ENCODE data around the gene FRMD3. TPM values are rescaled to one million over a fixed set of nuclear protein-coding genes. Genes with fewer than 3 reads are reported as not detected.

Gene FRMD3
- total RNA-seq, 2 experiments from 2014 or later, result 0.27 to 1.1 TPM

- no peak for DNase-seq
- intact Hi-C loops (cut with micrococcal nuclease), result no loop called here
- Mint-ChIP-seq H3K4me1 (ENCODE audit: low read depth) (no peaks in the 10 kb centered on the region), H3K36me3 (ENCODE audit: low read depth) (no peaks in the 10 kb centered on the region), H3K4me3 (no peak overlapping the region), H3K27me3 (no peaks in the 10 kb centered on the region), H3K27ac (no peak overlapping the region), H3K9me3 (no peaks in the 10 kb centered on the region)
- ATAC-seq, result no peak
- ChIA-PET POLR2A (no interaction called here), CTCF (interaction anchor here (1.1 to 3.2 kb wide), 4 partner anchors 9 to 254 kb away, joined by 3 to 17 read pairs (median 4); no protein-coding TSS in a partner anchor)
- TF ChIP-seq, protein P1, sequence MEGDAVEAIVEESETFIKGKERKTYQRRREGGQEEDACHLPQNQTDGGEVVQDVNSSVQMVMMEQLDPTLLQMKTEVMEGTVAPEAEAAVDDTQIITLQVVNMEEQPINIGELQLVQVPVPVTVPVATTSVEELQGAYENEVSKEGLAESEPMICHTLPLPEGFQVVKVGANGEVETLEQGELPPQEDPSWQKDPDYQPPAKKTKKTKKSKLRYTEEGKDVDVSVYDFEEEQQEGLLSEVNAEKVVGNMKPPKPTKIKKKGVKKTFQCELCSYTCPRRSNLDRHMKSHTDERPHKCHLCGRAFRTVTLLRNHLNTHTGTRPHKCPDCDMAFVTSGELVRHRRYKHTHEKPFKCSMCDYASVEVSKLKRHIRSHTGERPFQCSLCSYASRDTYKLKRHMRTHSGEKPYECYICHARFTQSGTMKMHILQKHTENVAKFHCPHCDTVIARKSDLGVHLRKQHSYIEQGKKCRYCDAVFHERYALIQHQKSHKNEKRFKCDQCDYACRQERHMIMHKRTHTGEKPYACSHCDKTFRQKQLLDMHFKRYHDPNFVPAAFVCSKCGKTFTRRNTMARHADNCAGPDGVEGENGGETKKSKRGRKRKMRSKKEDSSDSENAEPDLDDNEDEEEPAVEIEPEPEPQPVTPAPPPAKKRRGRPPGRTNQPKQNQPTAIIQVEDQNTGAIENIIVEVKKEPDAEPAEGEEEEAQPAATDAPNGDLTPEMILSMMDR (IDR thresholded peaks at IDR 0.05), result no peak
Observed at GRCh38 chr9:83342731-83343130, 195.5 kb downstream of the FRMD3 start.

DNA sequence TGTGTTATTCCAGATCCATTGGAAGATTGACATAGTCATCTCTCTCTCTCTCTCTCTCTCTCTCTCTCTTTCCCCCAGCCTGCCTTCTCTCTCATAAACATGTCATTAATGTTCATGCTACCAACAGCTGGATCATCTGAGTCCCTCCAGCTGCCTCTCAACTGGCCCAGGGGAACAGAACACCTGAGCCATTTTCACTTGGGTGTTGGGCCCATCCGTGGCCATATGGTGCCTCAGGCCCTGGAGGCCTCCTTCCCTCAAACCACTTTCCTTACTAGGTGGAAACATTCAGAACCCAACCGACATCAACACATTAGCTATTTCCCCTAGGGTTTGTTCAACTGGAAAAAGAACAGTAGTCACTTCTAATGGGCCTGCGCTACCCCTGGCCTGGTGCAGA is 196.2 kb downstream of the FRMD3 start:
- Mint-ChIP-seq H3K27me3 (no peaks in the 10 kb centered on the region), H3K36me3 (ENCODE audit: low read depth) (no peaks in the 10 kb centered on the region), H3K4me1 (ENCODE audit: low read depth) (no peaks in the 10 kb centered on the region), H3K27ac (no peak overlapping the region), H3K9me3 (no peaks in the 10 kb centered on the region), H3K4me3 (no peak overlapping the region)
- ChIA-PET POLR2A (no interaction called here), CTCF (interaction anchor here (1.1 to 3.2 kb wide), 4 partner anchors 8 to 254 kb away, joined by 3 to 17 read pairs (median 4); no protein-coding TSS in a partner anchor)
- no peak for DNase-seq
- TF ChIP-seq, protein P1 (IDR thresholded peaks at IDR 0.05), result no peak
- intact Hi-C loops (cut with micrococcal nuclease), result no loop called here
- ATAC-seq, result no peak

DNA sequence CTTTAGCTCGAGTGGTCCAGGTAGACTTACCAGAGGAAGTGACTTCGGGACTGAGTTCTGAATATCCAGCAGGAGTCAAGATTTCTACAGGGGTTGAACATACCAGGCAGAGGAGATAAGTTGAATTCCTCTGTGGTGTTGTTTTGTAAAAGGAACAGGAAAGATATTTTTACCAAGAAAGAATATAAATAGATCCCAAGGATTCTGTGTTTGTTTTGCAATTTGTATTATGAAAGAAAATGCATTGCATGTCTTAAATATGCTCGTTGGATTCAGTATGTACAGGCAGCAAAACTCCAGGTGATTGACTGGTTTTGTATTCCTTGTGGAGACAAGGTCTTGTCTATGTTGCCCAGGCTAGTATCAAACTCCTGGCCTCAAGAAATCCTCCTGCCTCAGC is 197.8 kb downstream of the FRMD3 start:
- H3K36me3 Mint-ChIP-seq (ENCODE audit: low read depth), result no peaks in the 10 kb centered on the region
- no peaks in the 10 kb centered on the region for H3K4me1 Mint-ChIP-seq (ENCODE audit: low read depth)
- POLR2A ChIA-PET, result interaction anchor here (1.2 kb wide), 1 partner anchor 12 kb away, joined by 3 read pairs; no protein-coding TSS in a partner anchor
- no peaks in the 10 kb centered on the region for H3K27me3 Mint-ChIP-seq
- intact Hi-C loops (cut with micrococcal nuclease), result no loop called here
- TF ChIP-seq, protein P1 (IDR thresholded peaks at IDR 0.05), result no peak
- no peak overlapping the region for H3K27ac Mint-ChIP-seq
- H3K4me3 Mint-ChIP-seq, result no peak overlapping the region
- ATAC-seq (no peak), DNase-seq (no peak)
- CTCF ChIA-PET, result no interaction called here
- H3K9me3 Mint-ChIP-seq, result no peaks in the 10 kb centered on the region

- TF ChIP-seq, protein P1 (IDR thresholded peaks at IDR 0.05), result no peak
- POLR2A ChIA-PET, result interaction anchor here (1.2 kb wide), 1 partner anchor 13 kb away, joined by 3 read pairs; no protein-coding TSS in a partner anchor
- ATAC-seq (no peak), DNase-seq (no peak)
- H3K27ac Mint-ChIP-seq, result no peak overlapping the region
- no peaks in the 10 kb centered on the region for H3K36me3 Mint-ChIP-seq (ENCODE audit: low read depth)
- no peaks in the 10 kb centered on the region for H3K27me3 Mint-ChIP-seq
- no peak overlapping the region for H3K4me3 Mint-ChIP-seq
- H3K9me3 Mint-ChIP-seq, result no peaks in the 10 kb centered on the region
- H3K4me1 Mint-ChIP-seq (ENCODE audit: low read depth), result no peaks in the 10 kb centered on the region
- CTCF ChIA-PET, result interaction anchor here (0.6 kb wide), 1 partner anchor 419 kb away, joined by 3 read pairs; no protein-coding TSS in a partner anchor
- intact Hi-C loops (cut with micrococcal nuclease), result loop anchor here (5.0 kb wide), 1 partner anchor 258 kb away; no protein-coding TSS in a partner anchor
Observed at GRCh38 chr9:83339435-83339834, 198.8 kb downstream of the FRMD3 start.

GRCh38 chr9:83336706-83337105 is 201.5 kb downstream of the FRMD3 start:
- ChIA-PET POLR2A (no interaction called here), CTCF (interaction anchor here (1.2 to 4.5 kb wide), 3 partner anchors 16 to 275 kb away, joined by 3 to 64 read pairs (median 3); no protein-coding TSS in a partner anchor)
- Mint-ChIP-seq H3K27ac (no peak overlapping the region), H3K27me3 (no peaks in the 10 kb centered on the region), H3K4me3 (no peak overlapping the region), H3K9me3 (no peaks in the 10 kb centered on the region), H3K4me1 (ENCODE audit: low read depth) (no peaks in the 10 kb centered on the region), H3K36me3 (ENCODE audit: low read depth) (no peaks in the 10 kb centered on the region)
- intact Hi-C loops (cut with micrococcal nuclease), result loop anchor here (5.0 kb wide), 1 partner anchor 261 kb away; no protein-coding TSS in a partner anchor
- TF ChIP-seq, protein P1 (IDR thresholded peaks at IDR 0.05), result no peak
- DNase-seq, result no peak
- ATAC-seq, result no peak
